ENCODE measurements around the gene DRP2. TPM values are rescaled to one million over a fixed set of nuclear protein-coding genes. Genes with fewer than 3 reads are reported as not detected.
"Not testable (repeated sequence)": the region's sequence is repeated elsewhere in the genome, so short reads cannot be mapped to it uniquely, and the experiment has no call there.

Gene DRP2
- 1 to 10 TPM in 1 of 2 experiments, under 1 TPM in 1; 0.87 to 1.0 TPM for total RNA-seq

GRCh38 chrX:101219116-101219863 lies at the start of gene DRP2:
Gene DRP2, plus strand, starts transcription at chrX:101219786. Its CDS starts 11,862 bp downstream, at chrX:101231648.
- Mint-ChIP-seq H3K9me3 (no peaks in the 10 kb centered on the region), H3K27ac (peak within 1 kb of the TSS; percentile 11)
- CTCF ChIA-PET = no interaction called here

GRCh38 chrX:101171883-101172400 lies 47.6 kb upstream of the DRP2 start:
- no peak for DNase-seq
- Mint-ChIP-seq H3K4me1 (no peaks in the 10 kb centered on the region), H3K27me3 (no peaks in the 10 kb centered on the region), H3K4me3 (no peak overlapping the region), H3K9me3 (no peaks in the 10 kb centered on the region), H3K36me3 (ENCODE audit: low read depth) (no peaks in the 10 kb centered on the region), H3K27ac (no peak overlapping the region)
- ChIA-PET CTCF (no interaction called here), POLR2A (no interaction called here)

More at GRCh38 chrX:101219116-101219863, at the start of gene DRP2:
- Mint-ChIP-seq H3K27me3 (peaks cover 2% of the 10 kb centered on the region), H3K4me3 (no peak within 1 kb of the TSS), H3K4me1 (no peaks in the 10 kb centered on the region), H3K36me3 (ENCODE audit: low read depth) (no peaks in the 10 kb centered on the region)
- DNase-seq = no peak
- POLR2A ChIA-PET = no interaction called here

GRCh38 chrX:101176439-101176838 lies 43.1 kb upstream of the DRP2 start:
- H3K36me3 Mint-ChIP-seq (ENCODE audit: low read depth) = no peaks in the 10 kb centered on the region
- ChIA-PET POLR2A (no interaction called here), CTCF (interaction anchor here (1.4 kb wide), 1 partner anchor 8 kb away, joined by 5 read pairs; no protein-coding TSS in a partner anchor)
- no peaks in the 10 kb centered on the region for H3K9me3 Mint-ChIP-seq
- no peak overlapping the region for H3K4me3 Mint-ChIP-seq
- H3K4me1 Mint-ChIP-seq = no peaks in the 10 kb centered on the region
- DNase-seq = no peak
- H3K27ac Mint-ChIP-seq = no peak overlapping the region
- no peaks in the 10 kb centered on the region for H3K27me3 Mint-ChIP-seq

GRCh38 chrX:101184876-101185275 lies 34.7 kb upstream of the DRP2 start:
- H3K27me3 Mint-ChIP-seq; H3K9me3 Mint-ChIP-seq; H3K27ac Mint-ChIP-seq; DNase-seq; POLR2A ChIA-PET; H3K4me1 Mint-ChIP-seq; H3K36me3 Mint-ChIP-seq (ENCODE audit: low read depth); H3K4me3 Mint-ChIP-seq: not testable (repeated sequence)
- CTCF ChIA-PET = interaction anchor here (1.4 kb wide), 1 partner anchor 9 kb away, joined by 5 read pairs; no protein-coding TSS in a partner anchor

- H3K4me1 Mint-ChIP-seq; H3K9me3 Mint-ChIP-seq; H3K27ac Mint-ChIP-seq; H3K27me3 Mint-ChIP-seq; DNase-seq; H3K4me3 Mint-ChIP-seq; POLR2A ChIA-PET; H3K36me3 Mint-ChIP-seq (ENCODE audit: low read depth): not testable (repeated sequence)
- CTCF ChIA-PET = interaction anchor here (1.0 kb wide), 1 partner anchor 9 kb away, joined by 3 read pairs; no protein-coding TSS in a partner anchor
These were observed 31.6 kb upstream of the DRP2 start for GRCh38 chrX:101187961-101188360.

GRCh38 chrX:101190736-101191135 lies 28.9 kb upstream of the DRP2 start:
- no peak for DNase-seq
- H3K36me3 Mint-ChIP-seq (ENCODE audit: low read depth) = no peaks in the 10 kb centered on the region
- H3K27me3 Mint-ChIP-seq = peaks cover 6% of the 10 kb centered on the region
- no peaks in the 10 kb centered on the region for H3K9me3 Mint-ChIP-seq
- CTCF ChIA-PET = interaction anchor here (0.5 kb wide), 1 partner anchor 527 kb away, joined by 4 read pairs; no protein-coding TSS in a partner anchor
- POLR2A ChIA-PET = no interaction called here
- no peaks in the 10 kb centered on the region for H3K4me1 Mint-ChIP-seq
- H3K27ac Mint-ChIP-seq = no peak overlapping the region
- H3K4me3 Mint-ChIP-seq = no peak overlapping the region

- Mint-ChIP-seq H3K27me3 (peaks cover 6% of the 10 kb centered on the region), H3K4me1 (no peaks in the 10 kb centered on the region), H3K27ac (no peak overlapping the region), H3K4me3 (no peak overlapping the region), H3K9me3 (no peaks in the 10 kb centered on the region), H3K36me3 (ENCODE audit: low read depth) (no peaks in the 10 kb centered on the region)
- no peak for DNase-seq
- POLR2A ChIA-PET = no interaction called here
- CTCF ChIA-PET = interaction anchor here (0.5 kb wide), 2 partner anchors 153 to 527 kb away, joined by 4 read pairs; no protein-coding TSS in a partner anchor
These were observed 28.3 kb upstream of the DRP2 start for GRCh38 chrX:101191217-101191750.

GRCh38 chrX:101195442-101196173 lies 24.0 kb upstream of the DRP2 start:
- ChIA-PET CTCF (no interaction called here), POLR2A (no interaction called here)
- no peak for DNase-seq
- no peaks in the 10 kb centered on the region for H3K36me3 Mint-ChIP-seq (ENCODE audit: low read depth)
- no peaks in the 10 kb centered on the region for H3K9me3 Mint-ChIP-seq
- H3K4me1 Mint-ChIP-seq = no peaks in the 10 kb centered on the region
- no peak overlapping the region for H3K4me3 Mint-ChIP-seq
- peaks cover 6% of the 10 kb centered on the region for H3K27me3 Mint-ChIP-seq
- no peak overlapping the region for H3K27ac Mint-ChIP-seq

GRCh38 chrX:101203761-101204351 lies 15.7 kb upstream of the DRP2 start:
- Mint-ChIP-seq H3K27me3 (no peaks in the 10 kb centered on the region), H3K36me3 (ENCODE audit: low read depth) (no peaks in the 10 kb centered on the region), H3K27ac (no peak overlapping the region), H3K9me3 (no peaks in the 10 kb centered on the region), H3K4me1 (peaks cover 8% of the 10 kb centered on the region), H3K4me3 (no peak overlapping the region)
- ChIA-PET POLR2A (no interaction called here), CTCF (no interaction called here)
- no peak for DNase-seq

- no peaks in the 10 kb centered on the region for H3K27me3 Mint-ChIP-seq
- no peaks in the 10 kb centered on the region for H3K36me3 Mint-ChIP-seq (ENCODE audit: low read depth)
- peaks cover 8% of the 10 kb centered on the region for H3K4me1 Mint-ChIP-seq
- no peak overlapping the region for H3K4me3 Mint-ChIP-seq
- ChIA-PET POLR2A (no interaction called here), CTCF (no interaction called here)
- H3K9me3 Mint-ChIP-seq = no peaks in the 10 kb centered on the region
- no peak overlapping the region for H3K27ac Mint-ChIP-seq
- DNase-seq = peak; percentile 5
These were observed 13.1 kb upstream of the DRP2 start for GRCh38 chrX:101206471-101206870.

GRCh38 chrX:101208152-101208905 lies 11.3 kb upstream of the DRP2 start:
- H3K4me3 Mint-ChIP-seq = no peak overlapping the region
- H3K27me3 Mint-ChIP-seq = no peaks in the 10 kb centered on the region
- DNase-seq = no peak
- H3K4me1 Mint-ChIP-seq = peaks cover 8% of the 10 kb centered on the region
- ChIA-PET CTCF (no interaction called here), POLR2A (no interaction called here)
- H3K9me3 Mint-ChIP-seq = no peaks in the 10 kb centered on the region
- H3K27ac Mint-ChIP-seq = no peak overlapping the region
- H3K36me3 Mint-ChIP-seq (ENCODE audit: low read depth) = no peaks in the 10 kb centered on the region

- no peaks in the 10 kb centered on the region for H3K36me3 Mint-ChIP-seq (ENCODE audit: low read depth)
- H3K27ac Mint-ChIP-seq = no peak overlapping the region
- CTCF ChIA-PET = no interaction called here
- POLR2A ChIA-PET = no interaction called here
- no peaks in the 10 kb centered on the region for H3K27me3 Mint-ChIP-seq
- H3K9me3 Mint-ChIP-seq = no peaks in the 10 kb centered on the region
- peaks cover 8% of the 10 kb centered on the region for H3K4me1 Mint-ChIP-seq
- DNase-seq = no peak
- no peak overlapping the region for H3K4me3 Mint-ChIP-seq
These were observed 9.0 kb upstream of the DRP2 start for GRCh38 chrX:101210630-101211029.

Data from activated CD4-positive, alpha-beta T cell treated with anti-CD3 and anti-CD28 coated beads, Interleukin-2, amount 10 ng/mL, durations not matched to agents 7 days and 5 days (primary cell).